Activated T-cell treated with anti-CD3 and anti-CD28 coated beads for 24 hours (primary cell): ENCODE data around the gene FAM107B.

ENCODE experiments used
- DNase-seq: peaks from one replicate; pipeline ENCODE4 v3.0.0-alpha.2; 2020; ENCODE audit warnings: low read depth

FAM107B gene

DNA sequence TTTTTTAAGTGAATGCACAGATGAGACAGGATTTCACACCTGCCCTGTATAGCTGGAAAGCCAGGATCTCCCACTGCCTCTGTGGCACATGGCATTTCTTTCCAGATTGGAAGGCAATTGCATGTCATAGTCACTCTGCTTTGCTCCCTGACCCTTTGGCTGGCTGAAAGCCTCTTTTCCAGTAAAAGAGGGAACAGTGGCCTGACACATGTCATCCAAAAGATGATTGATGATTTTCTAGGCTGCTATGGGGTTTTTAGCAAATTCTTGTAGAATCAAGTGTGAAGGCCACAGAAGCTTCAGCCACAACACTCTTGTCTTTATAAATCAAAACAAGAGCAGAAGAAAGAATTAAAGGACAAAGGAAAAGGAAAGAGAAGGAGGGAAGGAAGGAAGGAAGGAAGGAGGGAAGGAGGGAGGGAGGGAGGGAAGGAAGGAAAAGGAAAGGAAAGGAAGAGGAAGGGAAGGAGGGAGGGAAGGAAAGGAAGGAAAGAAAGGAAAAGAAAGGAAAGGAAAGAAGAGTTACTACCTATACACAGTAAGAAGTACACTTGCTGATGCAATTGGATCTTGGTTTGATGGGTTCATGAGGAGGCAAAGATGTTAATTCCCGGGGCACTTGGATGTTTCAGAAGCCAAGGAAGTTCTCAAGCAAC is 285.0 kb downstream of the FAM107B start:
- DNase-seq = no peak

DNA sequence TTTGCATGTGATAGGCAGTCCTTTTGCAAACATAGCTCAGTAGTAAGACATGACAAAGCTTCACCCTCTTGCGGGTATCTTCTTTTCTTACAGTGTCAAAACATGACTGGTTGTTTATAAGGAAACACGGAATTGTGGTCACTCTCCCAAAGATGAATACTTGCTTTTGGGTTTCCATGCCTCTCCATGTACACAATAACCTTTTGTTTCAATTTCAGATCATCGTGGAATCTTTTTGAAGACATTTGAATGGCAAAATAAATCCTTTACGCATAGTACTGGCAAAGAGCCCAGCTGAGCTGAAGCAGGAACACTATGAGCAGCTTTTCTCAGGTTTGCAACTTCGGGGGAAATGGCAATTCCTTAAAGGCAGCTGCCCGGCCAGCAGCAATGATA is 287.2 kb downstream of the FAM107B start:
- no peak for DNase-seq

- no peak for DNase-seq
These were observed 287.8 kb downstream of the FAM107B start for GRCh38 chr10:14486777-14487487.

DNA sequence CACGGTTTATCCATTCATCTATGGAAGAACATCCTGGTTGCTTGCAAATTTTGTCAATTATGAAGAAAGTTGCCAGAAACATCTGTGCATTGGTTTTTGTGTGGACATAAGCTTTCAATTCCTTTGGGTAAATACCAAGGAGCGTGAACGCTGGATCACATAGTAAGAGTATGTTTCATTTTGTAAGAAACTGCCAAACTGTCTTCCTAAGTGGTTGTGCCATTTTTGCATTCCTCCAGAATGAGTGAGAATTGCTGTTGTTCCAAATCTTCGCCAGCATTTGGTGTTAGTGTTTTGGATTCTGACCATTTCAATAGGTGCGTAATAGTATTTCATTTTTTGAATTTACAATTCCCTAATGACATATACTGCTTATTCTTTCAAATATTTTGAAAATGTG is 288.7 kb downstream of the FAM107B start:
- DNase-seq = no peak

- DNase-seq = no peak
These were observed 291.3 kb downstream of the FAM107B start for GRCh38 chr10:14483417-14483816.

DNA sequence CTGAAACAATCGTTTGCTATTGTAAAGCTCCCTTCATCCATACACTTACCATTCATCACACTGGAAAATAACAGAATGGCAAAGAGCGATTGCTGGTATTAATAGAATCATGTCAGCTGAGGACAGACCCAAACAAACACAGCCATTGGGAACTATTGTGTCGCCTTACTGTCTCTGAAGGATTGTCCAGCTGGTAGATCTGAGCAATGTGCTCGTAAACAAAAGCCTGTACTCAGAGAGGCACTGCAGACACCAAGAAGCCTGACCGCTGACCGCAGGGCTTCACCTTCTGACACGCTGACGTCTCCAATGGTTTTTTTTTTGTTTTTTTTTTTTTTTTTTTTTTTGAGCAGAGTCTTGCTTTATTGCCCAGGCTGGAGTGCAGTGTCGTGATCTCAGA is 292.9 kb downstream of the FAM107B start:
- DNase-seq = no peak

DNA sequence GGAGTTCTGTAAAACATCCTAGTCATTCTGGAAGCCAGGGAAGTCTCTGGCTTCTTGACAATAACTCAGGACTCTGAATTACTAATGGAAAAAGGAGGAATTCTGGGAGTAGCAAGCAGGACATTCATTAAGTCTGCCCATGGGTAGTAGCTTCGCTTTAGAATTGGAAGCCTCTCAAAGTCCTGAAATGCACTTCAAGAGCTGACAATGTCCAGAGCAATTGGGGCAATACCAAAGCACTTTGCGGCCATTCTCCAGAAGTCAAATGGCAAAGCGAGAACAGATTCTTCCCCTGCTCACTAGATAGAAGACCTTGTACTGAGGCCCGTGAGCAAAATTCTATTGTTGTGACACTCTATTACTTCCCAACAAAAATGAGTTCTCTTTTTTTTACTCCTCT is 293.7 kb downstream of the FAM107B start:
- DNase-seq = no peak

DNA sequence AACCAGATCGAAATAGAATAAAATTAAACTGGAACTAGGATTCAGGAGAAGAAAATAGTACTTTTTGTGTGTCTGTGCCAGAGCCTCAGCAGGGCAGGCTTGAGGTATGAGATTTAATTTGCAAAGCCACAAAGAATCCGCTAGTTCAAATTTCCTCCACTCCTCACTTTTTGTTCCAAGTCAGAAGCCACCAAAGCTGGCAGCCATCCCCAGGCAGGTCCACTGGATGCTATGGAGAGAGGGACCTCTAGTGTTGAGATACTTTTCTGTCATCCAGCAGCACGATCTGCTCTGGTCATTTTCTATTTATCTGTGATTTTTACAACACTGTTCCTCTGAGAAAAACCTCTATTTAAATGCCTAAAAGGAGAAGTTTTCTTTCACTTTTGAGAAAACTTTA is 296.1 kb downstream of the FAM107B start:
- peak; percentile 2 for DNase-seq

DNA sequence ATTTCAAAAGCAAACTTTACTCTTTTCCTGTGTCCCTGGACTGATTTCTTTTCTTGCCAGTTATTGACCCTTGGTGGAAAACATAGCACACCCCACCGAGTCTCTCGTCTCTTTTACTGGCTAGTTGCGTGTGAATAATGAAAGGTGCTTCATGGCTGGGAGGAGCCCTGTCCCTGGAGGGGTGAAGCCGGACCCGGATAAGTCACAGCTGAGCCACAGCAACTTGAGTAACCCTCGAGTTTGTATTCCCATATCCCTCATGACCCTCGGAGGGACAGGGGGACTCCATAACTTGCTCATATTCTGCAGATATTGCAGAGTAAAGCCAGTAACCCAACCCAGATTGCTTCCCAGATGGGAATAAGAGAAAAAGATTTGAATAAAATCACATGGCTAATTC is 296.5 kb downstream of the FAM107B start:
- DNase-seq = no peak

DNA sequence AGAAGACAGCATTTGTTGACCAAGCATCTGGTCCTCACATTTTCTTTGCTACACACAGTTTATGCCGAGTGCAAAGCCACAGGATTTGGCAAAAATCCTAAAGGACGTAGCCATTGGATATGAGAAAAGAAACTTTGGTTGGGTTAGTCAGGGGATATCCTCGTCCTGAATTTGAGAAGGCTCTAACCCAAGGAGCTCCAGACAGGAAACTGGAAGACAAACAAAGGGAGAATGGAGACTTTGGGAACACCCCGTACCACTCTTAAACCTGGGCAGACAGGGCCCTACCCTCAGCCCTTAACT is 297.3 kb downstream of the FAM107B start:
- no peak for DNase-seq

- no peak for DNase-seq
These were observed 297.9 kb downstream of the FAM107B start for GRCh38 chr10:14476641-14477407.

GRCh38 chr10:14476006-14476405 is 298.7 kb downstream of the FAM107B start:
- no peak for DNase-seq

DNA sequence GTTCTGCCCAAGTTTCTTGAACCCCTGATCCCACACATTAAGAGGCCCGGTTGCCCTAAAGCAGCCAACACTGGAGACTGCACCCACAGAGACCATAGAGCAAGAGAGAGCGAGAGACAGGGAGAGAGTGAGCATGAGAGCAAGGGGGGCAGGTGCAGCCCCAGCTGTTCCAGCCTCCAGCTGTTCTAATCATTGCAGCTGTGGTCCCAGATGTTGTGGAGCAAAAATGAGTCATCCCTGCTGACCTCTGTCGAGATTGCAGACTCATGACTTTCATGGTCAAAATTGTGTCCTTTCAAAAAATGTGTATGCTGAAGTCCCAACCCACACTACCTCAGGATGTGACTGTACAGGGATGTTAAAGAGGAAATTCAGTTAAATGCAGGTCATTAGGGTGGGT is 300.0 kb downstream of the FAM107B start:
- DNase-seq = no peak

- DNase-seq = no peak
These were observed 303.8 kb downstream of the FAM107B start for GRCh38 chr10:14470920-14471319.

GRCh38 chr10:14468726-14469125 is 306.0 kb downstream of the FAM107B start:
- DNase-seq = no peak
